Mesothelial cell of epicardium (in vitro differentiated cells): ENCODE measurements around the gene IL1RAPL2. TPM values are rescaled to one million over a fixed set of nuclear protein-coding genes. Genes with fewer than 3 reads are reported as not detected.

Source experiments
- DNase-seq, 2 experiments: peaks; one replicate each; pipeline ENCODE4 v3.0.0; 2021; ENCODE audit warnings: low spot score in 2 of 2; ENCODE audit not compliant: unreplicated experiment in 2 of 2
- H3K27ac Mint-ChIP-seq: 2 replicates; pipeline ENCODE4 v1.8.0; 2021; ENCODE audit warnings: mixed read lengths
- H3K27me3 Mint-ChIP-seq: 2 replicates; pipeline ENCODE4 v1.8.0; 2021; ENCODE audit warnings: low read depth, mixed read lengths
- H3K36me3 Mint-ChIP-seq: 2 replicates; pipeline ENCODE4 v1.8.0; 2021; ENCODE audit warnings: mixed read lengths
- H3K4me1 Mint-ChIP-seq: 2 replicates; pipeline ENCODE4 v1.8.0; 2021; ENCODE audit warnings: mixed read lengths
- H3K4me3 Mint-ChIP-seq: 2 replicates; pipeline ENCODE4 v1.8.0; 2021; ENCODE audit warnings: mild to moderate bottlenecking, moderate library complexity, mixed read lengths
- H3K9me3 Mint-ChIP-seq: 2 replicates; pipeline ENCODE4 v1.8.0; 2021; ENCODE audit warnings: mixed read lengths
- total RNA-seq: library from RNA; stranded (reverse); gene quantifications from 3 replicates; pipeline ENCODE4 v1.2.1, GENCODE V29; 2021
- TF ChIP-seq, protein P1 (sequence below): fragments of 200-600 bp; sonication (generic); IDR thresholded peaks from one replicate; pipeline ENCODE4 v1.5.0; 2021; ENCODE audit warnings: antibody characterized with exemption; ENCODE audit not compliant: unreplicated experiment

Gene IL1RAPL2
- total RNA-seq, 1 donor from 2014 or later = 0.92 TPM

DNA sequence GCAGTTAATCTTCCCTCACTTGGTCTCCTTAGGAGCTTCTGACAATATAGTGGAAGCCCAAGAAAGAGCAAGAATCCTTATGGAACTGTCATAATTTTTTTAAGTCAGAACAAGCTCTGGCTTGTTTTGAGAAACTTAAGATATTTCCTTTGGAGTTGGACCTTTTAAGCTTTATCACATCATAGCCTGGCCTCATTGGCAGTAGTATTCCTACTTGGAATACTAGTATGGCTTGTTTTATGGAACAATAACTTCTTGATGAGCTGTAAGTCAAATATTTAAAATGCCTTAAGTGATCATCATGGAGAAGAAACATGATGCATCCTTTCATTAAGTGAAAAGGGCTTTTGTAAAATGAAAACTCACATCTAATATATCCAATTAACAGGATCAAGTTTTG is 1178.3 kb downstream of the IL1RAPL2 start:
- H3K36me3 Mint-ChIP-seq = no peaks in the 10 kb centered on the region
- TF ChIP-seq, protein P1, sequence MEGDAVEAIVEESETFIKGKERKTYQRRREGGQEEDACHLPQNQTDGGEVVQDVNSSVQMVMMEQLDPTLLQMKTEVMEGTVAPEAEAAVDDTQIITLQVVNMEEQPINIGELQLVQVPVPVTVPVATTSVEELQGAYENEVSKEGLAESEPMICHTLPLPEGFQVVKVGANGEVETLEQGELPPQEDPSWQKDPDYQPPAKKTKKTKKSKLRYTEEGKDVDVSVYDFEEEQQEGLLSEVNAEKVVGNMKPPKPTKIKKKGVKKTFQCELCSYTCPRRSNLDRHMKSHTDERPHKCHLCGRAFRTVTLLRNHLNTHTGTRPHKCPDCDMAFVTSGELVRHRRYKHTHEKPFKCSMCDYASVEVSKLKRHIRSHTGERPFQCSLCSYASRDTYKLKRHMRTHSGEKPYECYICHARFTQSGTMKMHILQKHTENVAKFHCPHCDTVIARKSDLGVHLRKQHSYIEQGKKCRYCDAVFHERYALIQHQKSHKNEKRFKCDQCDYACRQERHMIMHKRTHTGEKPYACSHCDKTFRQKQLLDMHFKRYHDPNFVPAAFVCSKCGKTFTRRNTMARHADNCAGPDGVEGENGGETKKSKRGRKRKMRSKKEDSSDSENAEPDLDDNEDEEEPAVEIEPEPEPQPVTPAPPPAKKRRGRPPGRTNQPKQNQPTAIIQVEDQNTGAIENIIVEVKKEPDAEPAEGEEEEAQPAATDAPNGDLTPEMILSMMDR = no peak
- no peak overlapping the region for H3K27ac Mint-ChIP-seq
- no peak for DNase-seq
- peaks cover 2% of the 10 kb centered on the region for H3K4me1 Mint-ChIP-seq
- peaks cover 36% of the 10 kb centered on the region for H3K9me3 Mint-ChIP-seq
- H3K4me3 Mint-ChIP-seq = no peak overlapping the region
- no peaks in the 10 kb centered on the region for H3K27me3 Mint-ChIP-seq

DNA sequence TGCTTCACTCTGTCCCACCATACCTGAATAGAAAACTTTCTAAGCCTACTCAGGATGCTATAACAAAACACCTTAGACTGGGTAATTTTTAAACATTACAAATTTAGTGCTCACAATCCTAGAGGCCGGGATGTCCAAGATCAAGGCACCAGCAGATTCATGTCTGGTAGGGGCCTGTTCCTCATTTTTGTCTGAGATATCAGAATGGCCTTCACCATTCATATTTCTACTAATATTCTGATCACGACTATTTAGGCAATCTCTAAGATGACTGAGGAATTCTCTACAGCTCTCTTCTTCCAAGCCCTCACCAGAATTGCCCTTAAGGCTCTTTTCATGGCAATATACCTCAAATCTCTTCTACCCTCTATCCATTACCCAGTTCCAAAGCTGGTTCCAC is 1178.9 kb downstream of the IL1RAPL2 start:
- Mint-ChIP-seq H3K27me3 (no peaks in the 10 kb centered on the region), H3K9me3 (peaks cover 36% of the 10 kb centered on the region), H3K27ac (no peak overlapping the region), H3K4me1 (peaks cover 2% of the 10 kb centered on the region), H3K36me3 (no peaks in the 10 kb centered on the region), H3K4me3 (no peak overlapping the region)
- TF ChIP-seq, protein P1 = no peak
- DNase-seq = no peak

DNA sequence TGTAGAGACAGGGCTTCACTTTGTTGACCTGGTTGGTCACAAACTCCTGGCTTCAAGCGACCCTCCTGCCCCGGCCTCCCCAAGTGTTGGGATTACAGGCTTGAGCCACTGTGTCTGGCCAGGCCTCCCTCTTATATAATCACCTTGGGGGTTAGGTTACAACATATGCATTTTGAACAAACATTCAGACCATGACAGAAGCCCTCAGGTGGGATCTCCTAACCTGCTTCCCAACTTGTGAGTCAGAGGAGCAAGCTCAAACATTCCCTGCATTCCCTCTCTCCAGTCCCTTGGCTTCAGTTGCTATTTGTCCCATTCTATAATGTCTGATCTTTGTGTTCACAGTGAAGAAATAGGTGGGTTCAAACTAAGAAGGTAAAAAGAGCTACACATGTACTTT is 1179.9 kb downstream of the IL1RAPL2 start:
- no peak overlapping the region for H3K4me3 Mint-ChIP-seq
- H3K27ac Mint-ChIP-seq = no peak overlapping the region
- no peaks in the 10 kb centered on the region for H3K27me3 Mint-ChIP-seq
- TF ChIP-seq, protein P1 = no peak
- no peak for DNase-seq
- no peaks in the 10 kb centered on the region for H3K36me3 Mint-ChIP-seq
- H3K4me1 Mint-ChIP-seq = peaks cover 2% of the 10 kb centered on the region
- H3K9me3 Mint-ChIP-seq = peaks cover 32% of the 10 kb centered on the region

GRCh38 chrX:105752338-105752956 is 1186.4 kb downstream of the IL1RAPL2 start:
- H3K4me3 Mint-ChIP-seq = no peak overlapping the region
- no peaks in the 10 kb centered on the region for H3K36me3 Mint-ChIP-seq
- H3K4me1 Mint-ChIP-seq = peaks cover 5% of the 10 kb centered on the region
- peaks cover 13% of the 10 kb centered on the region for H3K9me3 Mint-ChIP-seq
- no peak for DNase-seq
- H3K27ac Mint-ChIP-seq = no peak overlapping the region
- TF ChIP-seq, protein P1 = no peak
- no peaks in the 10 kb centered on the region for H3K27me3 Mint-ChIP-seq

DNA sequence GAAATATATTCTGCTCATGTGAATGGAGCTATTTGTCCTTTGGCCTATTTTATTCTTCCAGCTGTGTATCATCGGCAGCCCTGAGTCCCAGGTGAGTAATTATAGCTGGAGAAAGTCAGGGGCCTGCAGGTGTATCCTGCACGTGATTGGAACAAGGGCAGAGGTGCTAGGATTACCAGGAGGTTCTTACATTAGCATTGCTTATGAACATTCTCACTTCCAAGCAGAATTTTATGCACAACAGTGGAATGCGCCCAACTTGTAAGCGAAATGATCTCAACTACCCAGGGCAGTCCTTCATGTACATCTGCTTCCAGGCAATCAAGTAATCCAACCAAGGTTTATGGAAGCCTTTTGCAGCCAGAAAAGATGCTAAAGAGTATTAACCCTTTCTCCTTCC is 1187.4 kb downstream of the IL1RAPL2 start:
- Mint-ChIP-seq H3K4me3 (no peak overlapping the region), H3K27ac (no peak overlapping the region), H3K27me3 (no peaks in the 10 kb centered on the region), H3K9me3 (peaks cover 21% of the 10 kb centered on the region), H3K4me1 (peaks cover 5% of the 10 kb centered on the region), H3K36me3 (no peaks in the 10 kb centered on the region)
- TF ChIP-seq, protein P1 = no peak
- no peak for DNase-seq
